DMS114 treated with DMSO at 0.1 percent for 48 hours (cell line): Measurements from ENCODE around the gene TMEM134.

Experiments
- DNase-seq: peaks from one replicate; lab custom pipeline; 2025; ENCODE audit not compliant: unreplicated experiment; lab: John Stamatoyannopoulos, UW

TMEM134 gene

DNA sequence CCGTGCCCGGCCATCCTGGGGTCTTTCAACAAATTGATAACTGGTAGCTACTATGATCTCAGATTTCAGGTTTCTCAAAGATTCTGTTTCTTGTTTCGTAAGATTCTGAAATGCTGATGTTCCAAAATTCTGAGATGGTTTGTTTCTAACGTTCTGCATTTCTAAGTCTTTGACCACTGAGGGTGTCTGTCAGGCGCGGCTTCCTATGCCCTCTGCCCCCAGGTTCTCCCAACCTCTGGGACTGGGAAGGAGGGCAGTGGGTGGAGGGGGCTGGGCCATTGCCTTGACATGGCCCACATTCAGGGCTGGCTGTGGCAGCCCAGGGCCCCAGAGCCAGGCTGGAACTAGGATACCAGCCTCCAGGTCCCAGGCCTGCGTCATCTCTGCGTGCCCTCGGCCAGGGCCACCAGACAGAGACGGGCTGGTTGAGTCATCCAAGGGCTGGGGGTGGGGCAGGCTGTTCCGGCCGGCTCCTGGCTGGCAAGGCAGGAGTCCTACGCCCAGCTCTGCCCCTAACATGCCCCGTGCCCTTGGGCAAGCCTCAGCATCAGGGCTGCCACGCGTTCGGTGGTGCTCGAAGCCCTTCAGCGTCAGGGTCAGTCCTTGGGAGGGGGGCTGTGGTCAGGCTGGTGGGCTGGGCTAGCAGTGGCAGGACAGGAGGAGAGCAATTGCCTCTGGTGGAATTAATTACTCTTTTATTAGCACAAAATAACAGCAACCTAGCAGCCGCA is 5.2 kb downstream of the TMEM134 start:
- DNase-seq, result no peak

DNA sequence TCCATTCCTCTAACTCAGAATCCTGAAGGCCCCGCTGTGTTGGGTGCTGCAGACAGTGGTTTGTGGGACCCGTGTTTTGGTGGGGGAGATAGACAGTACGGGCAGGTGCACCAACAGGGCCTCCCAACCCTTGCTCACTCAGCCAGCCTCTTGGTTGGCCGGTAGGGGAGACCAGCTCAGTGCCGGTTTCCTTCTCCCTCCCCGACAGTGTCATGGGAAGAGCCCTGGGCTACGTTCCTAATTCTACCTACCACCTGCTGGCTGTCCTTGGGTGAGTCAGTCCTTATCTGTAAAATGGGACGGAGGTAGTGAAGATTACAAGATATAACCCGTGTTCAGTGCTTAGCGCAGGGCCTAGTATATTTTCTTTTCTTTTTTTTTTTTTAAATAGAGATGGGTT is 5.9 kb downstream of the TMEM134 start:
- DNase-seq, result no peak

DNA sequence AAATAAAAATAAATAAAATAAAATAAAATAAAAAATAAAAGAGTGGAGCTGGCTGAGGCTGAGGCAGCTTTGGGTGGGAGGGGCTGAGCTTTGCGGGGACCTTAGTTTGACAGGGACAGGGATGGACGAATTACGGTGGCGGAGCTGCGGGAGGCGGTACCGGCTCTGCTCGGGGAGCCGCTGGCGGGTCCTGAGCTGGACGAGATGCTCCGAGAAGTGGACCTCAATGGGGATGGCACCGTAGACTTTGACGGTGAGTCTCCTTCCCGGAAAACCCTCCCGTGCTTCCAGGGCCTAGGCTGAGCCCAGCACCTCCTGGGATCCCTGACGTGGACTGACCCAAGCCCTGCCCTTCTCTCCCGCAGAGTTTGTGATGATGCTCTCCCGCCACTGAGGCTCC is 10.8 kb downstream of the TMEM134 start:
- DNase-seq, result no peak

DNA sequence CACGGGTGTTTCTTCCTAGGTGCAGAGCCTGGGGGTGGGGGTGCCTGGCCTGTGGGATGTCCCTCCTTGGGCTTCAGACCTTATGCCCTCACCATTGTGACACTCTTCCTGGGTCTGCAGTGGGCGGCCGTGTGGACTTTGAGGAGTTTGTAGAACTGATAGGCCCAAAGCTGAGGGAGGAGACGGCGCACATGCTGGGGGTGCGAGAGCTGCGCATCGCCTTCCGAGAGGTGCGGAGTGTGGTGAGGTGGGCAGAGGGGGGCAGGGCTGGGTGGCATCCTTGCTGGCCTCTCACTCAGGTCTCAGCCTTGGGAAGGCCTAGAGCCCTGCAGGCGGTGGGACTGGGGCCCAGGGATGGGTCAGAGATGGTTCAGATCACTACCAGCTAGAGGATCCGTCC is 11.6 kb downstream of the TMEM134 start:
- DNase-seq, result no peak

DNA sequence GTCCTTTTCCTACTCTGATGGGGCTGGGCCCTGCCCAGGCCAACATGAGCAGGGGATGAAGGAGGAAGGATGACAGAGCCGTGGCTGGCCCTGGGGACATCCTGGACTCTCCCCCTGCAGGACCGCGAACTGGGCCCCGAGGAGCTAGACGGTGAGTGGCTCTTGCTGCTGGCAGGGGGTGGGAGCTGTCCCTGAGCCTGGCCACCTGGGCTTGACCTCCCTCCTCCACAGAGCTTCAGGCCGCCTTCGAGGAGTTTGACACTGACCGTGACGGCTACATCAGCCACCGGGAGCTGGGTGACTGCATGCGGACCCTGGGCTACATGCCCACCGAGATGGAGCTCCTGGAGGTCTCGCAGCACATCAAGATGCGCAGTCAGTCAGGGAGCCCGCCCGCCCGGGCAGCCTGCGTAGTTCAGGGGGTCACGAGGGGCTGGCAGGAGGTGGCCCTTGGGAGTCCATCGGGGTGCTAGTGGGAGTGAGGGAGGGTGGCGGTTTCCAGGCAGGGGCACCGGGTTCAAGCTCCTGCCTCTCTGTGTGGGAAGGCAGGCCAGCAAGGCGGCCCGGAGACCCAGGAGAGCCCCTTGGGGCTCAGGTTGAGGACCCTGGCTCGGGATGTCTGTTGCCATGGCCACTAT is 12.9 kb downstream of the TMEM134 start:
- DNase-seq, result no peak

DNA sequence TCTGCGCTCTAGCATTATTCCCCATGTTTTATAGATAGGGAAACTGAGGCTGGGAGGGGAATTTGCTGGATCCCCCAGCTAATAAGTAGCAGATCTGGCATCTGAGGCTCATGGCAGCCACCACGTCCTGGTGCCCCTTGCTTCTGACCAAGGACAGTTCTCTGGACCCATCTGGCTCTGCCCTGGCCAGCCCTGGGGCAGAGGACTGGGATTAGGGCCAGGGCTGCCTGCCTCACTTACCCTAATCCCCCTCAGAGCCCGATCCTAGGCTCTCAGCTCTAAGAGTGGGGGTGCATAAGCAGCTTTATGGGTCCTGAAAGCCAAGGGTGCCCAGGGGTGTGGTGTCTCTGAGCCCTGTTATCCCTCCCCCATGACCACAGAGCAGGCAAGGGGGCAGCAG is 14.0 kb downstream of the TMEM134 start, which contains the start of gene CABP4:
Gene CABP4, plus strand, starts transcription at position 301 of the 400 bp plus-strand sequence. Its CDS starts 70 bp downstream, at position 371.
- DNase-seq, result no peak

DNA sequence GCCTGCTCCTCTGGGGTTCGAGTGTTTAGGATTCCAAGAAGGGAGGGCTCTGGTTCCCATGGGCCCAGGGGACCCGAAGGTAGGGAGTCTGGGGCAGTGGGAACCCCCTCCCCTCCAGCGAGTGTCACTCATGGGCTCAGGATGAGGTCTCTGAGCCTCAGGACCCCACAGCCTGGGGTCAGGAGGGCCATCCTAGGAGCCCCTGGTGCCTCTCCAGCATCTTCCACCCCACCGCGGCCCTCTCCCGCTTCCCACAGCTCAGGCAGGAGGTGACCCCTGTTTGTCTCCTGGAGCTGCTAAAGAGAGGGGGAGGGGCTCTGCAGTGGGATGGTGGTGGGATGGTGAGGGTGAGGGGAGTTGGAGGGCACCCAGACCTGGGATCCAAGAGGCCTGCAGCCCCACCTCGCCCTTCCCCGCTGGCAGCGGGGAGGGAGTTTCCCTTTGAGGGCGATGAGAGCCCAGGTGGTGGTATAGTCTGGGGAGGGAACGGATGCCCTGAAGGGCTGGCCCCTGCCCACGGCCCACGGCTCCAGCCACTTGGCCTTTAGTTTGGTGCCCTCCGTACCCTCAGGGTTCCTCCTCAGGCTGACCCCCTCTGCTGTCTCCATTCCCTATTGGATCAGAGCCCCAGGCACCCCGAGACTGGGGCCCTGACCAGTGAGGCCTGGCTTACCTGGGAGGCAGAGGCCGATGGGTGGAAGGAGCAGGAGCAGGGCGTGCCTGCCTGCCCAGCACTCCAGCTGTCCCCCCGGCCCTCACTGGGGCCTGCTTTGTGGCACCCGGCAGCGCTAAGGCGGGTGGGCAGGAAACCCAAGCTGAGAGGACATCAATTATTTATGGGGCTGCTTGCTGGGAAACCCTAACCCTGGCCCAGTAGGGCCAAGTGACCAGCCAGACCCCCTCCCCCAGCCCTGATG is 15.0 kb downstream of the TMEM134 start:
- no peak for DNase-seq

DNA sequence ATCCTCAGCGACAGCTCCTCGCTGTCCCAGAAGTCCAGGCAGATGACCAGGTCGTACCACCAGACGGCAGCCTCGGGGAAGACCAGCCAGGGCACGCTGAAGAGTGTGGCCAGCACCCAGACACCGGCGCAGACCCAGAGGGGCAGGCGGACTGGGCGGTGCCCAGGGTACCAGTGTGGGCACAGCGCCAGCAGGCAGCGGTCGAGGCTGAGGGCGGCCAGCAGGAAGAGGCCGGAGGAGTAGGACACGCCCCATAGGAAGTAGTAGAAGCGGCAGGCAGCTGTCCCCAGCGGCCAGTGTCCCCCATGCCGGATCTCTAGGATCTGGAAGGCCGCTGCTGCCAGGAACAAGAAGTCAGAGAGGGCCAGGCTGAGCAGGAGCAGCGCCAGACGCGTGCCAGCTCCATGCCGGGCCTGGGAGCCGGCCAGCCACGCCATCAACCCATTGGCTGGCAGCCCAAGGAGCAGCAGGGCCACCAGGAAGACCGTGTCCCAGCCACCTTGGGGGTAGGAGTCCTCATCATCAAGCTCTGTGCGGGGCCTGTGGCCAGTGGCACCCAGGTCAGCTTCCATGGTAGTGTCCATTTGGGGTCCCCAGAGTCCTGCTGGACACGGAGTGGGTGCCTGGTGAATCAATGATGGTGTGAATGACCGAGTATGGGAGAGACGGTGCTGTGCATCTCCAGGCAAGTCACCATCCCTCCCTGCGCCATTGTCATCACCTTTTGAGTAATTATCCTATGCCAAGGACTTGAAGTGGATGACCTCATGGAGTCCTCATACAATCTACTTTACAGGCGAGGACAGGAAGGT is 16.7 kb downstream of the TMEM134 start, which contains the start of gene GPR152:
Gene GPR152, minus strand, starts transcription at position 589 of the 812 bp plus-strand sequence. Its CDS starts 5 bp downstream, at position 584.
- DNase-seq, result no peak

DNA sequence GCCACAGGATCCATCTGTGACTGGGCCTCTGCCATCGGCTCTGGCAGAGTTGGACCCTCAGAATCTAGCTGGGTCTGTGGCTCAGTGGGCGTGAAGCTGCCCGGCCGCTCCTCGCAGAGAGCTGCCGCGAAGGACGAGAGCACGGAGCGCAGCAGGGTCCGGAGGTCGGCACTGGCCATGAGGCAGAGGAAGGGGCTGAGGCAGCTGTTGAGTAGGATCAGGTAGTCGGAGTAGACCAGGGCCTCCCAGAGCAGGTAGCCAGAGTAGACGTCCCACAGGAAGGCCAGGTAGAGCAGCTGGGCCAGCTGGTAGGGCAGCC is 17.4 kb downstream of the TMEM134 start:
- DNase-seq, result no peak

DNA sequence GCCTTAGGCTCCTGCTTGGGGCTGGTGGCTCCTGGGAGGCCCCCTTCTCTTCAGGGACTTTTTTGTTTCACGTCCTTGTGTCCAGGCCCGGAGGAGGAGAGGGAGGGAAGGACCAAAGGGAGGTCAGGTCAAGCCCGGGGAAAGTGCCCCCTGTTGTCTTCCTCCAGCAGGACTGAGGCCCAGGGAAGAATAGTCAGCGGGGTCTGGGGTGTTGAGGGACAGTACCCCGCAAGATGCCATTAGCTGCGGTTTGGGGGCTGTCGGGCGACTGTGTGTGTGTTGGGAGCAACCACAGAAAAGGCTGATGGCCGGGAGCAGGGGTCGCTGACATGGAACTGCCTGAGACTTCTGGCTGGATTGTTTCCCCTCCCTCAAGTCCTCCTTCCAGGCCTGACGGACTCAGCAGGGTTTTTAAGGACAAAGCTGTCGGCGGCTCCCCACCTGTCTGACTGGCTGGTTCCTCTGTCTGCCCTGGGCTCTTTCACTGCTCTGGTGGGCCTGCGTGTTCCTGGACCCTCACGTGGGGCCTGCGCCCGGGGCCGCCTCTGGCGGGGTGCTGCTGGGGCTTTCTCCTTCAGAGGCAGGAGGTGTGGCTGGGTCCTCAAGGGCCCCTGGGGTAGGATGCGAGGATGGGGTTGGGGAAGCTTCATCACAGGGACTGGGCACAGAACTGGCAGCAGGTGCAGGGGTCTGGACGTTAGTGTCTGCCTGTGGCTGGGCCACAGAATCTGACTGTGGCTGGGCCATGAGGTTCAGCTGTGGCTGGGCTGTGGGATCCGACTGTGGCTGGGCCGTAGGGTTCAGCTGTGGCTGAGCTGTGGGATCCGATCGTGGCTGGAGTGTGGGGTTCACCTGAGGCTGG is 18.0 kb downstream of the TMEM134 start:
- no peak for DNase-seq

DNA sequence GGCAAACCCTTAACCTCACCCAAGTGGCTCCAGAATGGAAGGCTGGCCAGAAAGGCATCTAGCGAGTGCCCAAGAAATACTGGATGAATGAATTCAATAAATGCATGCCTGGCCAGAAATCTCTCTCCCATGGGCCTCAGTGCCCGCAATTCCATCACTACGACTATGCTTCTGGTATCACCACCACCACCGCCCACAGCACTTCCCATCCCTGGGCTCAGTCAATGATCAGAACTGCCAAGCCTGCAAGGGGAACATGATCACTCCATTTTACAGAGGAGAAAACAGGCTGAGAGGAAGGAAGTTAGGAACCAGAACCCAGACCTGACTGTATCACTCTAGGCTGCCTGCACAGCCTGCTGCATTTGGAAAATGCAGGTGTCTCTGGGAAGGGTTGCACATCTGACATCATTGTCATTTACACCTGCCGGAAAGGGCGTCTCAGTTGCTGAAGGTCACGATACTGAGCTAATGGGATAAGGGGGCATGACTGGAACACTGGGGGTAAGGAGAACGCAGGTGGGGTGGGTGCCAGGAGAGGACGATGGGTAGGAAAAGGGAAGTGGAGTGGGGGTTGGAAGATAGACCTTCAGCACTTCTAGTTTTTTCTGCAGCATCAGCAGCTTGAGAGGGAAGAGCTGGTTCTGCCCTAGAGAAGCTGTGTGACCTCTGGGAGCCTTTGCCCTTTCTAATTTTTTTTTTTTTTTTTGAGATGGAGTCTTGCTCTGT is 19.8 kb downstream of the TMEM134 start:
- DNase-seq, result no peak

DNA sequence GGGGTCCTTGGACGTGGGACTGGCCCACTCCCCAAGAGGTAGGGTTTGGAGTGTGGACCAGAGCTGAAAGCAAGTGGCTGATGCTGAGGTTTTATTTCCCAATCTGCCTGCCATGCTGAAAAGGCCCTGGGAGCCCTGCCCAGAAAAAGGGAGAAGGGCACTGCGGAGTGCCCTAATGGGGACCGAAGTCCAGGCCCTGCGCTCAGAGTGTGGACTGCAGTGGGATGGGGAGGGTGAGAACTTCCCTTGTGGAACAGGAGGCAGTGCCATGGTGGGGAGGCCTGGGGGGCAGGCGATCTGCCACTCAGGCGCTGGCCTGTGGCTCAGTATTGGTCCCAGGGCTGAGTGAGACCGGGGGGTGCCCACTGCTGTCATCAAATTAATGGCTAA is 20.8 kb downstream of the TMEM134 start:
- DNase-seq, result no peak

DNA sequence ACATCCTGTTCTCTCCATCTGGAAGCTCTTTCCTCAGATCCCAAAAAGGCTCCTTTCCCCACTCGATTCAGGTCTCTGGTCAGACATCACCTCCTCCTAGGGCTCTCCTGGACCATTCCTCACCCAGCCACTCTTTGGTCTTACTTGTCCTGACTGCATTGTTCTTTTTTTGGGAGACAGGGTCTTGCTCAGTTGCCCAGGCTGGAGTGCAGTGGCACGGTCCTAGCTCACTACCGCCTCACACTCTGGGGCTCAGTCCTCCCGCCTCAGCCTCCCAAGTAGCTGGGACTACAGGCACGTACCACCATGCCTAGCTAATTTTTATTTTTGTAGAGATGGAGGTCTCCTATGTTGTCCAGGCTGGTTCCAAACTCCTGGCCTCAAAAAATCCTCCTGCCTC is 23.5 kb downstream of the TMEM134 start:
- DNase-seq, result no peak

DNA sequence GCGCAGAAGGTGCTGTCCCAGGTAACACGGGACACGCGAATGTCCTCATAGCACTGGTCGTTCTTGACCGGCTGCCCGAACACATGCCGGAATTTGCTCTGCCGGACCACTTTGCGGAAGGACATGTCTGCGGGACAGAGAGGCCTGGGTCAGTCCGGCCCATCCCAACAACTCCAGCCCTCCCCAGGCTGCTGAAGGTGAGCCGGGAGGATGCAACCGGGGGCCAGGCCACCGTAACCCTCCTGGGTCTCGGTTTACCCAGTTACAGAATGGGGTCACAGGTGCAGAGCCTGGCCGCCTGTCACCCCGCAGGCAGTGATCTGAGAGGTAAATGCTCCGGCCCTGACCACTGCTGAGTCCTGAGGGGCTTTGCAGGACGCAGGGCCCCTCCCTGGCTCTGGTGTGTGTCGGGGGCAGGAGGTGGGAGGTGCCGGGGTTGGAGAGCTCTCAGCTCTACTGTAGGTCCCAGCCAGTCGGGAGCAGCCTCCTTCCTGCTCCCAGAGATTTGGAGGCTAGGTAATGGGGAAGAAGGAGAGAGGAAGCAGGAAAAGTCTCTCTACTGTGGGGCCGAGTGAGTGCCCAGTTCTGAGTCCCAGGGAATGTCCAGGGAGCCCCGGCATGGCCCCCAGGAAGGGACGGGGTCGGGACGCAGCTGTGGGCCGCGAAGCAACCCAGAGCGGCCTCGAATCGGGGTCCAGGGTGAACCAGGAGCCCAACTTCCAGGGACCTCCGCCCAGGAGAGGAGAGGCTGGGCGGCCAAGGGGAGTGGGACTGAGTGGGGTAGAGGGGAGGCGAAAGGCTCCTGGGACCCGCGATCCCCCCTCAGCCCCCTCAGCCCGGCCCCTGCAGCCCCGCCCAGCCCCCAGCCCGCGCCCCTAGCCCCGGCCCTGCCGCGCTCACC is 26.3 kb downstream of the TMEM134 start:
- no peak for DNase-seq

DNA sequence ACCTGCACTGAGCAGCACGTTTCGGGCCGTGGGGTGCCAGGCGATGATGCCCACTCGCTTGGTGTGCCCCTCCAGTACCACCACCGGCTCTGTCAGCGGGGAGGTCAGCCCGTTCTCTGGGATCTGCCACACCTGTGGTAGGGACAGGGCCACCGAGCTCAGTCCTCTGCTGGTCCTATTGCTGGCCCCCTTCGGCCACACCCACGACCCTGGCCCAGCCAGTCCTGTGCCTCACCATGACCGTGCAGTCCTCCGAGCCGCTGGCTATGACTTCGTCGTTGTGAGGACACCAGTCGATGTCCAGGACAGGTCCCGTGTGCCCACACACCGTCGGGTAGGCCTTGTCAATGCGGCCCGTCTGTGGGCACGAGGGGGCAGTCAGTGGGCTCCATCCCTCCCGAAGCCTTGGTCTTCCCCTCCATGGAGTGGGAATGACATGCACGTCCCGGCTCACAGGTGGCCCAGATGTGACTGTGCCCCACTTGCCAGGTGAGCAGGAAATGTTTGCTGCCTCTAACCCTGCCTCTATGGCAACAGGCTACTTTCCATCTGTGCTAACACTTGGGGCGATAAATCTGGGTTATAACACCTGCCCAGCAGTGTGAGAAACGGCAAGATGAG is 27.2 kb downstream of the TMEM134 start:
- no peak for DNase-seq

DNA sequence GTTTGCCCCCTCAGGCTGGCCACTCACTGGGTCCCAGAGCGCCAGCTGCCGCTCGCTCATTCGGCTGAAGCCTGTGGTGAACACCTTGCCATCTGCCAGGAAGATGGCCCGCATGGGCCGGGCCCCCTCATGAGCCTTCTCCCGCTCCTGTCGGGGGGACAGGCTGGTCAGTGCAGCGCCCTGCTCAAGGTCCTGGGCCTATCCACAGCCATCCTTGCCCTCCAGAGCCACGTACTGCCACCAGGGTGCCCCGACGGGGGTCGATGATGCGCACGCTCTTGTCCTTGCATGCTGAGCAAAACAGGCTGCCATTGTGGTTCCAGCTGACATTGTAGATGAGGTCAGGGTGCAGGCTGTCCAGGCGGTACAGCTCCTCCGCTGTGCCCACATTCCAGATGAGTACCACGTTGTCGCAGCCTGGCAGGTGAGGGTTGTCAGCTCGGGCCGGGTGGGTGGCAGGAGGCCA is 27.9 kb downstream of the TMEM134 start:
- DNase-seq, result no peak

DNA sequence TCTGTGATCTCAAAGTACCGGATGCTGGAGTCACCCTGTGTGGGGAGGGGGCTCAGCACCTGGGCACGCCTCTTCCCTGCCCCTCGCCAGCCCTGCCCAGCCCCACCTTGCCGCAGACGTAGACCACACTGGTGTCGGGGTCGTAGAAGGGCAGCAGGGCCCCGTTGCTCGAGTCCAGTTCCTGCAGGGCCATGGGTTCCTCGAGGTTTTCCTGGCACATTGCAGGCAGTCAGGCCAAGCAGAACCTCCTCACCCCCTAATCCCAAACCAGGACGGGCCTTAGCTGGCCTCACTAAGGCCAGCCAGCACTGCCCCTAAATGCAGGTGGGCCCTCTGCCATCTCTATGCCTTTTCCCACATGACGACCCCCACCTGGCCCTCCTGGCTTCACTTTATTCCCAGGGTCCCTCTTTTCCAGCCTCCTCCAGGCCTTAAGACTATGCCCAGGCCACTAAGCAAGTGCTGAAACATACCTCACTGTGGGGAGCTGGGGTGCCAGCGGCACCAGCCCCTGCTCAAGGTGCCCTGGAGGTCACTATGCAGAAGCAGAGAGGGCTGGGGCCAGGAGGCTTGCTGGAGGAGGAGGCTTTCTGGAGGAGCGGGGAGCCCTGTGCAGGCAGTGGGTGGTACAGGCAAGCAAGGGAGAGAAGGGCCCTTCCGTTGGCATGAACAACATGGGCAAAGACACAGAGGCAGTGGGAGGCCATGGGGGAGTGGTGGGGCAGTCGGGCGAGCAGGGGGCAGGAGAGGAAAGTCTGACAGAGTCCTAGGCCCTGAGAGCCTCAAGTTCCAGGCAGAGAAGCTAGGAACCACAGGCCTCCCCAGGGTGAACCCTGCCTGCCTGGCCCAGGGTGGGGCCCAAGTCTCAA is 28.6 kb downstream of the TMEM134 start:
- DNase-seq, result no peak
